GM10248 (cell line): ENCODE data around the gene NHERF2.

Source experiments
- CTCF ChIA-PET: fragments of 300-600 bp; sonication (Branson Sonifier 250); formaldehyde crosslinking; extraction: SDS; loops from one replicate; lab custom pipeline; 2021; ENCODE audit warnings: antibody characterized with exemption; lab: Yijun Ruan, JAX
- POLR2A ChIA-PET: fragments of 350-650 bp; sonication (Branson Sonifier 250); formaldehyde crosslinking; extraction: SDS; loops from one replicate; lab custom pipeline; 2020; ENCODE audit warnings: antibody characterized with exemption; lab: Yijun Ruan, JAX
- DNase-seq: peaks from one replicate; pipeline ENCODE4 v3.0.0; 2012; ENCODE audit errors: extremely low spot score
- TF ChIP-seq, protein P1 (sequence below): IDR thresholded peaks from 2 replicates; pipeline ENCODE4 v1.5.1; 2012; ENCODE audit warnings: mild to moderate bottlenecking, low read depth; ENCODE audit errors: extremely low read depth, missing control alignments, control extremely low read depth

NHERF2 gene

DNA sequence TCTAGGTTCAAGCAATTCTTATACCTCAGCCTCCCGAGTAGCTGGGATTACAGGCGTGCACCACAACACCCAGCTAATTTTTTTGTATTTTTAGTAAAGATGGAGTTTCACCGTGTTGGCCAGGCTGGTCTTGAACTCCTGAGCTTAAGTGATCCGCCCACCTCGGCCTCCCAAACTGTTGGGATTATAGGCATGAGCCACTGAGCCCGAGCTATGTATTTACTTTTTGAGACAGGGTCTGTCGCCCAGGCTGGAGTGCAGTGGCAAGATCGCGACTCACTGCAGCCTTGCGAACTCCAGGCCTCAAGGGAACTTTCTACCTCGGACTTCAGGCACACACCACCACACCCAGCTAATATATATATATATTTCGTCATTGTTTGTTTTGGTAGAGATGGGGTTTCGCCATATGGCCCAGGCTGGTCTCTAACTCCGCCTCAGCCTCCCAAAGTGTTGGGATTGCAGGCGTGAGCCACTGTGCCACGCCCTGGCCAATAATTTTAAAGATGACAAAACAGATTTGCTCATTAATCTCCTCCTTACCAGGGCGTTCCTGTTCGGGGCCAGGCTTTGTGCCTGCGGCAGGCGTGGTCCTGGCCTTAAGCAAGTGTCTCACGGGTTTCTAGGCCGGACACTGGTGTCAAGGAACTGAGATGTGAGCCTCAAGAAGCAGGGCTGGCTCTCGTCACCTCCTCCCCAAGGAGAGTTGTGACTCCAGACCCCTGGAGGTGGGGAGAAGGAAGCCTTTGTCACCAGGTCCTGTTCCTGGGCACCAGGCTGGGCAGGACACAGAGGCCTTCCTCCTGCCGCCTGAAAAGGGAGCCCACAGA lies 11.4 kb upstream of the NHERF2 start:
- DNase-seq = no peak
- ChIA-PET CTCF (interaction anchor here (0.9 to 4.4 kb wide), 5 partner anchors 8 to 125 kb away, joined by 3 to 34 read pairs (median 5); no protein-coding TSS in a partner anchor), POLR2A (interaction anchor here (0.6 kb wide), 1 partner anchor 146 kb away, joined by 4 read pairs; no protein-coding TSS in a partner anchor)
- TF ChIP-seq, protein P1, sequence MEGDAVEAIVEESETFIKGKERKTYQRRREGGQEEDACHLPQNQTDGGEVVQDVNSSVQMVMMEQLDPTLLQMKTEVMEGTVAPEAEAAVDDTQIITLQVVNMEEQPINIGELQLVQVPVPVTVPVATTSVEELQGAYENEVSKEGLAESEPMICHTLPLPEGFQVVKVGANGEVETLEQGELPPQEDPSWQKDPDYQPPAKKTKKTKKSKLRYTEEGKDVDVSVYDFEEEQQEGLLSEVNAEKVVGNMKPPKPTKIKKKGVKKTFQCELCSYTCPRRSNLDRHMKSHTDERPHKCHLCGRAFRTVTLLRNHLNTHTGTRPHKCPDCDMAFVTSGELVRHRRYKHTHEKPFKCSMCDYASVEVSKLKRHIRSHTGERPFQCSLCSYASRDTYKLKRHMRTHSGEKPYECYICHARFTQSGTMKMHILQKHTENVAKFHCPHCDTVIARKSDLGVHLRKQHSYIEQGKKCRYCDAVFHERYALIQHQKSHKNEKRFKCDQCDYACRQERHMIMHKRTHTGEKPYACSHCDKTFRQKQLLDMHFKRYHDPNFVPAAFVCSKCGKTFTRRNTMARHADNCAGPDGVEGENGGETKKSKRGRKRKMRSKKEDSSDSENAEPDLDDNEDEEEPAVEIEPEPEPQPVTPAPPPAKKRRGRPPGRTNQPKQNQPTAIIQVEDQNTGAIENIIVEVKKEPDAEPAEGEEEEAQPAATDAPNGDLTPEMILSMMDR = no peak

DNA sequence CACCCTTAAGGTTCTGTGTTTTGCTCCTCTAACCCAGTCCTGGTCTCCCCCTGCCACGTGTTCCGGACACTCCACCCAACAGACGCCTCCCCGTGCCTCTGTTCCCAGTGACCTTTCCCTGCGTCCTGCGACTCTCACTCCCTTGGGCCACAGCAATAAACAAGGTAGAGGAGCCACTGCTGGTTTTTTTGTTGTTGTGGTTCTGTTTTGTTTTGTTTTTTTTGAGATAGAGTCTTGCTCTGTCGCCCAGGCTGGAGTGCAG lies 10.8 kb upstream of the NHERF2 start:
- POLR2A ChIA-PET = no interaction called here
- CTCF ChIA-PET = interaction anchor here (1.1 to 3.5 kb wide), 4 partner anchors 12 to 131 kb away, joined by 3 to 15 read pairs (median 4); no protein-coding TSS in a partner anchor
- DNase-seq = no peak
- TF ChIP-seq, protein P1 = no peak

DNA sequence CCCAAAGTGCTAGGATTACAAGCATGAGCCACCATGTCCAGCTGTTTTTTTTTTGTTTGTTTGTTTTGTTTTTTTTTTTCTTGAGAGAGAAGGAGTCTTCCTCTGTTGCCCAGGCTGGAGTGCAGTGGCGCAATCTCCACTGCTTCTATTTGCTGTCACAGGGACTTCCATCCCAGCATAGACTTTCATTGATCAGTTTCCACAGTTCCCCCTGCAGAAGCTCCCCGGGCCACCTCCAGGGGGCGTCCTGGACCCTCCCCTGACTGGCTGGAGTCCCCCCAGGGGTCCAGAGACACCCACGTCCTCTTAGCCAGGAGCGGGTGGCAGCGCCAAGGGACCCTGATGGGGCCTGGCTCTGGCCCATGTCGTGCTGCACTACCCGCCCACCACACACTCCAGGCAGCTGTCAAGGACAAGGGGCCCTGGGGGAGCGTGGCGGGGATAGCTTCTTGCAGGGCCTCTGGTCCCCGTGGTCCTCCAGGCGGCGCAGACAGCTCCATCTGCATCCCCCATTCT lies 10.2 kb upstream of the NHERF2 start:
- ChIA-PET CTCF (interaction anchor here (1.1 to 3.5 kb wide), 4 partner anchors 11 to 131 kb away, joined by 3 to 15 read pairs (median 4); no protein-coding TSS in a partner anchor), POLR2A (interaction anchor here (0.5 to 0.7 kb wide), 2 partner anchors 139 to 211 kb away, joined by 5 to 8 read pairs; partner anchors contain the start of gene TRAF7)
- TF ChIP-seq, protein P1 = peak; percentile 9
- DNase-seq = no peak

DNA sequence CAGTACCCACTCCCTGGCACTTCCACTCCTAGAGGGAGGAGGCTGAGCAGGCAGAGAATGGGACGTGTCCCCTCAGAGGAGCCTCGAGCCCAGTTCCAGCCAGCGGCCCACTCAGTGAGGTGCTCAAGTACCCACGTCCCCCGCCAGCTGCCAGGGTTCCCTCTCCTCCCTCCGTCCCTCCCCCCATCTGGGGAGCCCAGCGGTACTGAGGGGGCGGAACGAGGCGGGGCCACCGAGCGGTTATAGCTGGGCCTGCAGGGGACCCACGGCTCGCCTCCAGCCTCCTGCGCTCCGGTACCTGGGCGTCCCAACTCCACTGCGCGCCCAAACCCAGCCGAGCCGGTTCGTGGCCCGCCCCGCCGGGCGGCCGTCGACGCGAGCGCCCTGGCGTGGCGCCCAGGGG lies 7.2 kb upstream of the NHERF2 start, which contains the start of gene NPW:
Gene NPW, plus strand, starts transcription at position 268 of the 403 bp plus-strand sequence.
- TF ChIP-seq, protein P1 = no peak
- DNase-seq = no peak
- POLR2A ChIA-PET = interaction anchor here (1.6 kb wide), 1 partner anchor 136 kb away, joined by 4 read pairs; the partner anchor contains the start of gene TRAF7
- CTCF ChIA-PET = interaction anchor here (1.3 to 7.1 kb wide), 4 partner anchors 11 to 133 kb away, joined by 4 to 78 read pairs (median 41); partner anchors contain the start of genes RAB26 and TRAF7

DNA sequence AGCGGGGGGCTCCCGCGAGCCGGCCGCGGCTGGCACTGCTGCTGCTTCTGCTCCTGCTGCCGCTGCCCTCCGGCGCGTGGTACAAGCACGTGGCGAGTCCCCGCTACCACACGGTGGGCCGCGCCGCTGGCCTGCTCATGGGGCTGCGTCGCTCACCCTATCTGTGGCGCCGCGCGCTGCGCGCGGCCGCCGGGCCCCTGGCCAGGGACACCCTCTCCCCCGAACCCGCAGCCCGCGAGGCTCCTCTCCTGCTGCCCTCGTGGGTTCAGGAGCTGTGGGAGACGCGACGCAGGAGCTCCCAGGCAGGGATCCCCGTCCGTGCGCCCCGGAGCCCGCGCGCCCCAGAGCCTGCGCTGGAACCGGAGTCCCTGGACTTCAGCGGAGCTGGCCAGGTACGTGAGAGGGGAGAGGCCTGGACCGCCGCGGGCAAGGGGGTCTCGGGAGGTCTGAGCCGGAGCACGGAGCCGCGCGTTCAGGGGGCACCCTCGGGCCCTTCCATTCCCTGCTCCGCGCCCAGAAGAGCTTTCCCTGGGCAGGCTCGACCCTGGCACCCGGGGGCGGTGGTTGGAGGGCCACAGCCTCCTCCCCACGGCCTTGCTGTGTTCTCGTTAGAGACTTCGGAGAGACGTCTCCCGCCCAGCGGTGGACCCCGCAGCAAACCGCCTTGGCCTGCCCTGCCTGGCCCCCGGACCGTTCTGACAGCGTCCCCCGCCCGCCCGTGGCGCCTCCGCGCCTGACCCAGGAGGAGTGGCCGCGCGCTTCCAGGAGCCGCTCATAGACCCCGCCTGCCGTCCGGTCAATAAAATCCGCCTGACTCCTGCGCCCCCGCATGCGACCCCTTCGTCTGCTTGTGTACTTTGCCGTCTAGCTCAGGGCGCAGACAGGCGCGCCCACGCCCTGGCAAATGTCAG lies 6.5 kb upstream of the NHERF2 start:
- CTCF ChIA-PET = interaction anchor here (1.3 to 7.1 kb wide), 5 partner anchors 11 to 133 kb away, joined by 4 to 78 read pairs (median 18); partner anchors contain the start of genes RAB26 and TRAF7
- POLR2A ChIA-PET = interaction anchor here (0.5 to 1.6 kb wide), 3 partner anchors 132 to 135 kb away, joined by 4 to 8 read pairs (median 5); partner anchors contain the start of gene TRAF7
- no peak for DNase-seq
- TF ChIP-seq, protein P1 = no peak
